A673 (cell line): ENCODE data around the gene PTGDS. TPM values are rescaled to one million over a fixed set of nuclear protein-coding genes. Genes with fewer than 3 reads are reported as not detected.

ENCODE experiments used
- BruUV-seq: library from RNA; stranded (reverse); fragments of 400-500 nt; replicated peaks from 2 replicates; lab custom pipeline; 2021; lab: Mats Ljungman, UMichigan
- CTCF ChIA-PET: fragments of 300-600 bp; sonication (Branson Sonifier 250); formaldehyde crosslinking; loops from one replicate; lab custom pipeline; 2022; ENCODE audit warnings: antibody characterized with exemption; lab: Charles Lee
- POLR2A ChIA-PET: fragments of 300-600 bp; sonication (Branson Sonifier 250); formaldehyde crosslinking; loops from one replicate; lab custom pipeline; 2022; ENCODE audit warnings: antibody characterized with exemption; ENCODE audit not compliant: low non-redundant PET; lab: Charles Lee
- DNase-seq: peaks from one replicate; pipeline ENCODE4 v3.0.0-alpha.2; 2015; ENCODE audit warnings: low spot score
- H3K27ac ChIP-seq: fragments of 200-600 bp; sonication (generic); 2 replicates; pipeline ENCODE4 v1.5.1; 2016; ENCODE audit warnings: mixed run types, low read depth, mild to moderate bottlenecking, mixed read lengths, antibody characterized with exemption, low read length; ENCODE audit not compliant: poor library complexity, severe bottlenecking
- H3K27me3 ChIP-seq: fragments of 200-600 bp; sonication (generic); replicated peaks from 2 replicates; pipeline ENCODE4 v1.6.1; 2017; ENCODE audit warnings: mixed run types, low read depth, mild to moderate bottlenecking, mixed read lengths, antibody characterized with exemption, low read length; ENCODE audit not compliant: insufficient read depth, poor library complexity
- H3K36me3 ChIP-seq: fragments of 200-600 bp; sonication (generic); 2 replicates; pipeline ENCODE4 v1.6.1; 2016; ENCODE audit warnings: mixed run types, mild to moderate bottlenecking, mixed read lengths, antibody characterized with exemption, low read length; ENCODE audit not compliant: insufficient read depth, poor library complexity, severe bottlenecking
- H3K4me1 ChIP-seq: fragments of 200-600 bp; sonication (generic); 2 replicates; pipeline ENCODE4 v1.6.1; 2017; ENCODE audit warnings: mixed run types, mild to moderate bottlenecking, mixed read lengths, antibody characterized with exemption, low read length; ENCODE audit not compliant: insufficient read depth, poor library complexity, severe bottlenecking
- H3K4me3 ChIP-seq: fragments of 200-600 bp; sonication (generic); 2 replicates; pipeline ENCODE4 v1.5.1; 2016; ENCODE audit warnings: low read depth, mixed run types, mild to moderate bottlenecking, mixed read lengths, low read length; ENCODE audit not compliant: poor library complexity, severe bottlenecking
- H3K9me3 ChIP-seq: fragments of 200-600 bp; sonication (generic); 2 replicates; pipeline ENCODE4 v1.6.1; 2016; ENCODE audit warnings: mixed run types, low read depth, mild to moderate bottlenecking, mixed read lengths, antibody characterized with exemption, low read length; ENCODE audit not compliant: poor library complexity, severe bottlenecking
- CTCF ChIP-seq: fragments of 300-800, 200-600 bp; sonication (generic); conservative IDR thresholded peaks from 2 replicates; pipeline ENCODE4 v1.5.1; 2017; ENCODE audit warnings: low read depth, mild to moderate bottlenecking, antibody characterized with exemption, low read length, moderate library complexity, mixed read lengths
- EZH2 ChIP-seq: fragments of 200-600 bp; sonication (generic); IDR thresholded peaks from 2 replicates; pipeline ENCODE4 v1.6.1; 2017; ENCODE audit warnings: borderline replicate concordance, low read depth, mild to moderate bottlenecking, mixed read lengths, antibody characterized with exemption, low read length; ENCODE audit not compliant: poor library complexity, severe bottlenecking
- intact Hi-C: fragments of 100-400 bp; cut with micrococcal nuclease; formaldehyde crosslinking; loops from one replicate; pipeline ENCODE4 v1.10.0; 2022; ENCODE audit not compliant: unreplicated experiment
- total RNA-seq: library from RNA; stranded (reverse); gene quantifications from 2 replicates; pipeline ENCODE4 v1.2.3, GENCODE V29; 2021

PTGDS gene
- total RNA-seq, 1 experiment from 2014 or later = not detected

- Histone ChIP-seq H3K36me3 (peaks cover 33% of the 10 kb centered on the region), H3K27me3 (no peaks in the 10 kb centered on the region), H3K27ac (no peak overlapping the region), H3K9me3 (no peaks in the 10 kb centered on the region), H3K4me1 (no peaks in the 10 kb centered on the region), H3K4me3 (no peak overlapping the region)
- POLR2A ChIA-PET = no interaction called here
- BruUV-seq = no TSS peak
- DNase-seq = no peak
- CTCF ChIA-PET = no interaction called here
- intact Hi-C loops = no loop called here
- TF ChIP-seq CTCF (no peak), EZH2 (no peak)
Observed at GRCh38 chr9:136939996-136940525, 37.2 kb upstream of the PTGDS start.

- no peak for TF ChIP-seq CTCF
- TF ChIP-seq EZH2 = no peak
- Histone ChIP-seq H3K4me1 (no peaks in the 10 kb centered on the region), H3K9me3 (no peaks in the 10 kb centered on the region), H3K27ac (no peak overlapping the region), H3K36me3 (peaks cover 33% of the 10 kb centered on the region), H3K27me3 (no peaks in the 10 kb centered on the region), H3K4me3 (no peak overlapping the region)
- BruUV-seq = TSS peak; percentile 33
- DNase-seq = no peak
- intact Hi-C loops = no loop called here
- ChIA-PET CTCF (no interaction called here), POLR2A (no interaction called here)
Observed at GRCh38 chr9:136940526-136941230, 36.6 kb upstream of the PTGDS start.

- Histone ChIP-seq H3K4me1 (no peaks in the 10 kb centered on the region), H3K36me3 (peaks cover 33% of the 10 kb centered on the region), H3K27ac (no peak overlapping the region), H3K27me3 (no peaks in the 10 kb centered on the region), H3K9me3 (no peaks in the 10 kb centered on the region), H3K4me3 (no peak overlapping the region)
- TF ChIP-seq EZH2 (no peak), CTCF (no peak)
- DNase-seq = no peak
- ChIA-PET CTCF (interaction anchor here (0.5 kb wide), 1 partner anchor 37 kb away, joined by 9 read pairs; no protein-coding TSS in a partner anchor), POLR2A (no interaction called here)
- no TSS peak for BruUV-seq
- intact Hi-C loops = no loop called here
Observed at GRCh38 chr9:136941231-136942111, 35.8 kb upstream of the PTGDS start.
